Mammary epithelial cell (primary cell): ENCODE data around the gene RGS6.

ENCODE experiments used
- EZH2 ChIP-seq: IDR thresholded peaks from 2 replicates; pipeline ENCODE4 v1.6.1; 2012; ENCODE audit warnings: low read length, inconsistent platforms, borderline replicate concordance
- TF ChIP-seq, protein P1 (sequence below), 2 donors: IDR thresholded peaks in 1 of 2; conservative IDR thresholded peaks in 1 of 2; 2 replicates each; pipeline ENCODE4 v1.5.1; 2011 to 2012; ENCODE audit warnings: inconsistent platforms in 2 of 2, low read length in 2 of 2, mild to moderate bottlenecking in 2 of 2, control low read depth in 1 of 2, low read depth in 1 of 2; ENCODE audit not compliant: insufficient read depth in 1 of 2; ENCODE audit errors: extremely low read depth in 1 of 2

DNA sequence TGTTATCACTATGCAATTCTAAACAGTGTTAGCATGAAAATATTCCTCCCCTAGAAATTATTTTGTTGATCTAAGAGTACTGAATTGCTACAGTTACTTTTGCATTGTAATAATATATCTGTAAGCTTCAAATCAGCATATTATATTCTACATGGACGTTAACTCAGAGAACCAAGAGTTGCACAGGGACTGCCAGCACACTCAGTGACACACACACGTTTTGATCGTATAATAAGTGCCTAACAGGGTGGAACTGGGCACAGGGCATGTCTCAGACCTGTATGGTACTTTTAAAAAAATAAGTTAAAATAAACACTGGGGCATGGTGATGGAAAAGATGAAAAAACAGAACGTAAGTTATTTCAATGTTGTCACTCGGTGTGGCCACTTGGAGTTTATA lies 451.6 kb downstream of the RGS6 start:
- TF ChIP-seq, protein P1, sequence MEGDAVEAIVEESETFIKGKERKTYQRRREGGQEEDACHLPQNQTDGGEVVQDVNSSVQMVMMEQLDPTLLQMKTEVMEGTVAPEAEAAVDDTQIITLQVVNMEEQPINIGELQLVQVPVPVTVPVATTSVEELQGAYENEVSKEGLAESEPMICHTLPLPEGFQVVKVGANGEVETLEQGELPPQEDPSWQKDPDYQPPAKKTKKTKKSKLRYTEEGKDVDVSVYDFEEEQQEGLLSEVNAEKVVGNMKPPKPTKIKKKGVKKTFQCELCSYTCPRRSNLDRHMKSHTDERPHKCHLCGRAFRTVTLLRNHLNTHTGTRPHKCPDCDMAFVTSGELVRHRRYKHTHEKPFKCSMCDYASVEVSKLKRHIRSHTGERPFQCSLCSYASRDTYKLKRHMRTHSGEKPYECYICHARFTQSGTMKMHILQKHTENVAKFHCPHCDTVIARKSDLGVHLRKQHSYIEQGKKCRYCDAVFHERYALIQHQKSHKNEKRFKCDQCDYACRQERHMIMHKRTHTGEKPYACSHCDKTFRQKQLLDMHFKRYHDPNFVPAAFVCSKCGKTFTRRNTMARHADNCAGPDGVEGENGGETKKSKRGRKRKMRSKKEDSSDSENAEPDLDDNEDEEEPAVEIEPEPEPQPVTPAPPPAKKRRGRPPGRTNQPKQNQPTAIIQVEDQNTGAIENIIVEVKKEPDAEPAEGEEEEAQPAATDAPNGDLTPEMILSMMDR (conservative IDR thresholded peaks at IDR 0.05 in 1 of 2, IDR thresholded peaks at IDR 0.05 in 1 of 2; ENCODE audit: extremely low read depth in 1 of 2, insufficient read depth in 1 of 2, low read depth in 1 of 2, low read length in 2 of 2): no peak
- TF ChIP-seq EZH2: no peak
